Measurements from ENCODE around the gene AGPAT4. TPM values are rescaled to one million over a fixed set of nuclear protein-coding genes. Genes with fewer than 3 reads are reported as not detected.

Gene AGPAT4
- total RNA-seq, 1 donor from 2014 or later = 8.0 TPM

DNA sequence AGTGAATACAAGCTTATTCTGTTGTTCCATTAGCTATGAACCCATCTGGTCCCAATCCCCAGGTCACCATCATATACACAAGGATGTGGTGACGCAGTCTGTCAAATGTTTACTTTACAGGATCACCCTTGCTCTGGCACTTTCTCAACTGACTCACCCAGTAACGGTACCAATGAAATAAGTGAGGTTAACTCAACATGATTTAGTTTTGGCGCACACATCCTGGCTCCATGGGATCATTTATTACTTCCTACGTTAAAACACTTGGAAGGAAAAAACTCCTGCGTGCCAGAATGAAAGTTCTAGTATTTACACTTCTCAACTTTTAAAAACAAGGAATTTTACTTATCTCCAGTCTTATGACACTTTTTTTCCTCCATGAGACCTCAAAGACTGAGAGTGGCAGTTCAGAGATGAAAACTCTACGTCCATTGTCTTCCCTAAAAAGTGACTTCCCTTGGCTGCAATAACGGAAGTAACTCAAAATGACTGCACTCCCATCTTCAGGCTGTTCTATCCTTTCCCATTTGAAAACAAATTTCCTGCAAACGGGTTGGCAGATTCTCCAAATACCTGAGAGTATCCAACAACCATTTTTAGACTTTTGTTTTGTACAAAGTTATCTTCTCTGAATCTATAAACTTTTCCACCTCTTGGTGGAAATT lies 15.9 kb downstream of the AGPAT4 start:
- no peak for DNase-seq (ENCODE audit: low spot score)

DNA sequence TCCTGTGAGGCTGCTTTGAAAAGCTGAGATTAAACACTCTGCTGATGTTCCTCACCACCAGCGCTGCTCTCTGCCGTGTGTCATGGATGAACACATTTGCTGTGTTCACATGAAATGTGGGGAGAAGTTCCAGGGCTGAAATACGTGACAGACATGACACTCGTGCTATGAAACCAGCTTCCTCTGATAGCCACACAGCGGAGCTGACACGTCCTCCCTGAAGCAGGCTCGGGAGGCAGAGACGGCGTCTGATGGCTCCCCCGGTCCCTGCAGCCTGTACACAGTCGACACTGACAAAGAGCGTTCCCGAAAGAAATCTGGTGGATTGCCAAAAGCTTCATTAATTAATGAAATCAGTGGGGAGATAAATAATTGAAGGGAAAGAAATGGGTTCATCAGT lies 17.5 kb downstream of the AGPAT4 start:
- no peak for DNase-seq (ENCODE audit: low spot score)

- no peak for DNase-seq (ENCODE audit: low spot score)
Observed at GRCh38 chr6:161255518-161255917, 18.3 kb downstream of the AGPAT4 start.

DNA sequence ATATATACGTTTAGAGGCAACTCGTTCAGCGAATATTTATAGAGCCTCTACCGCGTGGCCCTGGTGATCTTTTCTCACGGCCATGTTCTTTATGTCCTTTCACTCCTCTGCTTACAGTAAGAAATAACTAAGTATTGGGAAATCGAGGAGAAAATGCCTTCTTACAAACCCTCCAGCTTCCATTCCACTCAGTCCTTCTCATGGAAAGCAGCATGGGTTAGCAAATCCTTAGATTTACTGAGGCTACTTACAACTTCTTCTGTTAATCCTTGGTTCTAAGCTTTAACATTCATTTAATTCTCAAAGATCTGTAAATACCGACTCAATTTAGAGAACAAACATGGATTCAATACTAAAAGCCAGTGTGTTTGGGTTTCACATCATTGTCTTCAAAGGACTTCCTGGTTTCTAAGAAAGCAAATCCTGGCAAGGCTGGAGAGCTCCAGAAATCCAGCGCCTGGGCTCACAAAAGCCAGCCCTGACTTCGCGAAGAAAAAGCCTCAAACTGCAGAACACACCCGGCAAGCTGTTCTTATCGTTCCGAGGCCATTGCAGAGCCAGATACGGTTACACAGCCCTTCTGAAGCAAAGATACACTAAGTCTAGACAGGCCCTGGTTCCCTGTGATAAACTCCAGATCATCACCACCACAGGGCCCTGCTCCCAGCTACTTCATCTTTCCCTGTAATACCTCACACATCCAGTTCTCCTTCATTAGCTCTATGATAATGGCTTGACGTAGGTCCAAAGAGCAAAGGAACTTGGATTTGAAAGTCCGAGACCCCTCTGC lies 19.2 kb downstream of the AGPAT4 start:
- no peak for DNase-seq (ENCODE audit: low spot score)

DNA sequence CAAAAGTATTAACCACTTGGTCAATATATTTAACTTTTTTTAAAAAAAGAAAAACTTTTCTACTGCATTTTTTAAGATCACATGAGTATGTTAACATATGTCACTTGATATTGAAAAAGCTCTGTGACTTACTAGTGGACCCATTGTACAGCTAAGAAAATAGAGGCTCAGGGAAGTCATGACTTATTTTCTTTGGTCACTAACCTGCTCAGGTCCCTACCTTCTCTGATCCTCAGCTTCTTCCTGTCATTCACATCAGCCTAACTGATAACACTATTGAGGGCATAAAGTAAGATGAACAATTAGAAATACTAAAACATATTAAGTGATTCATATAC lies 19.8 kb downstream of the AGPAT4 start:
- DNase-seq (ENCODE audit: low spot score) = no peak

DNA sequence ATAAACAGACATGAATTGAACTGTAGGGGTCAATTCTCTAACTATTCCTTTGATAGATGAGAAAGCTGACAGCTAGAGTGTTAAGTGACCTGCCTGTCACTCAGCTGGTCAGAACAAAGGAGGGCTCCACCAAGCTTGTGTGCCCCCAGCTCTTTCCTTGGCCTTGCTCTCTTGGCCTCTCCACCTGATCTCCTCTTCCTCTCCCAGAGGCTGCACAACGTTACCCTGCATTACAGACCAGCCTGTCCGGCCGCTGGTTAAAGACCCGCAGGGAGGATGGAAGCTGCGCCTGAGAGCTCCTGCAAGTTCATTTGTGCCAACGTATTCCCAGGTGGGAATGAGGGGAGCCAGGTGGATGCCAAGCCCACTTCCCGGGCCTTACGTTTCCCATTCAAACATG lies 22.5 kb downstream of the AGPAT4 start:
- no peak for DNase-seq (ENCODE audit: low spot score)

- DNase-seq (ENCODE audit: low spot score) = no peak
Observed at GRCh38 chr6:161249327-161249726, 24.5 kb downstream of the AGPAT4 start.

- no peak for DNase-seq (ENCODE audit: low spot score)
Observed at GRCh38 chr6:161246725-161247124, 27.1 kb downstream of the AGPAT4 start.

- peak; percentile 9 for DNase-seq (ENCODE audit: low spot score)
Observed at GRCh38 chr6:161245363-161245762, 28.5 kb downstream of the AGPAT4 start.

GRCh38 chr6:161244725-161245124 lies 29.1 kb downstream of the AGPAT4 start:
- DNase-seq (ENCODE audit: low spot score) = no peak

DNA sequence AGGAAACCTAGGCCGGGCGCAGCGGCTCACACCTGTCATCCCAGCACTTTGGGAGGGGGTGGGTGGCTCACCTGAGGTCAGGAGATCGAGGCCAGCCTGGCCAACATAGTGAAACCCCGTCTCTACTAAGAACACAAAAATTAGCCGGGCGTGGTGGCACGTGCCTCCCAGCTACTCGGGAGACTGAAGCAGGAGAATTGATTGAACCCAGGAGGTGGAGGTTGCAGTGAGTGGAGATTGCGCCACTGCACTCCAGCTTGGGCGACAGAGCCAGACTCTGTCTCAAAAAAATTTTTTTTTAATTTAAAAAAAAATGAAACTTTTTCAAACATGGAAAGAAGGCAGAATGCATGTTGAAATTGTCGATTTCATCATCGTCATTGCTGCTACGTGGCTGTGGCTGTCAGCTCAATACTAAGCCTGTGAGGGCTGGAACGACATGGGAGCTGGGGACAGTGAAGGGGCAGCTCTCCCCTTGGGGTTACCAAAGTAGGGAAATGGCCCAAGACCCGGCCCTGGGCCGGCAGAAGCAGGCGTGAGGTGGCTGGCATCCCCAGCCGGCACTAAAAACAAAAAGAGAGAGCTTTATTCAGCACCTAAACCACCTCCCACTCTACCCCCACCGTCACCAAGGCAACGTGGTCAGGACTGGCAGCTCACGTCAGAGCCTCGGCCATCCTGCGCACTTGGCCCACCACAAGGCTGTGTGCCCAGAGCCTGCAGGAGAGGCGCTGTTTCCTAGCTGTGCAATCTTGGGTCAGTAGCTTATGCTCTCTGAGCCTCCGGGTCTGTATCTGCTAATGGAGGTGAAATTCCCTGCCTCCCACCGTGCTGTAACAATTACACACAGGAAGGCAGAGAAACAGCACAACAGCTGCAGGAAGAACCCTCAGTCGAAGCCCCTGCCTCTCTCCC lies 30.8 kb downstream of the AGPAT4 start:
- DNase-seq (ENCODE audit: low spot score) = no peak

DNA sequence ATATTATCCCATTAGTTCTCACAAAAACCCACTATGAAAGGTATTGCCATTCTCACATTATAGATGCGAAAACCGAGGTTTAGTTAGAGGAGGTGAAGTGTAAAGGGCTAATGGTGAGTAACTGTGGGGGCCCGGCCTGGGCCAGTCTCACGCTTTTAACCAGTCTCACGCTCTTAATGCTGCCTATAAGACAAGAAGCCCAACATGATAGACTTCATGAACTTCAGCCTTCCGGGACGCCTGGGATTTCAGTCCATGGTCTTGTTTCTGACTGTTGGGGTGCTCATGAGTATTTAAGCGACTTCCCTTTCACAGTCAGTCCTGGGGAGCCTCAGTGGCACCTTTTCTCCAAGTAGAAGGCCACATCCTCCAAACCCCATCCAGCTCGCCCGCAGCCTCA lies 31.7 kb downstream of the AGPAT4 start:
- no peak for DNase-seq (ENCODE audit: low spot score)

- no peak for DNase-seq (ENCODE audit: low spot score)
Observed at GRCh38 chr6:161239001-161239400, 34.9 kb downstream of the AGPAT4 start.

GRCh38 chr6:161238500-161238899 lies 35.4 kb downstream of the AGPAT4 start:
- DNase-seq (ENCODE audit: low spot score) = no peak

DNA sequence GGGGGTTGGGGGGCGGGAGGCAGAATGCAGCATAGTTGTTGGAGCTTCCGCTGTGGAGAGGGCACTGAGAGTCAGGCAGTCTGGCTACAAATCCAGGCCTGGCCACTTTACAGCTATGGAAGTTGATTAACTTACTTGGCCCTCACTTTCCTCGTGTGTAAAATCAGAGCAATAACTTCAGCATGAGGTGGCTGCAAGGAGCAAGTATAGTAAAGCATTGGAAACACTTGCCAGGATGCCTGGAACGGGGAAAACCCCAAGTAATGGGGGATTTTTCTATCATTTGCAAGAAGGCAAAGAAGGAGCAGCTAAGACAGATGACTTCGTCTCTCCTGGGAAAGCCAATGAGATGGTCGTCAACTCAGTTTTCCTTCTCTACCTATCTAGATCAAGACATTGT lies 35.8 kb downstream of the AGPAT4 start:
- DNase-seq (ENCODE audit: low spot score) = no peak

DNA sequence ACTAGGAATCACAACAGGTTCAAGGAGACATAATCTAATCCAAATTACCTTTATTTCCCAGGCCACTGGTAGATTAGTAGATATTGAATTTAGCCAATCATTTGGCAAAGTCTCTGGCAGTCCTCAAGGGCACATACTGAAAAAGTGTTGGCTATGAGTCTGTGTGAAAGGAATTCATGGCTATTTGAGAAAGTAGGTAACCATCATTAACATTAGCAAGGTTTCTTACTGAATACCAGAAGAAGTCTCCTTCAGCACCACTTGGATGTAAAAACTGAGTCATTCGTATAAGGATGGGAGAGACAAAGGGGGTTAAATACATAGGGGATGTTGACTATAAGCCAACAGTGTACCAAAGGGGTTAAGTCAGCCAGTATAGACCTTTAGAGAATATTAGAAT lies 36.7 kb downstream of the AGPAT4 start:
- DNase-seq (ENCODE audit: low spot score) = no peak

DNA sequence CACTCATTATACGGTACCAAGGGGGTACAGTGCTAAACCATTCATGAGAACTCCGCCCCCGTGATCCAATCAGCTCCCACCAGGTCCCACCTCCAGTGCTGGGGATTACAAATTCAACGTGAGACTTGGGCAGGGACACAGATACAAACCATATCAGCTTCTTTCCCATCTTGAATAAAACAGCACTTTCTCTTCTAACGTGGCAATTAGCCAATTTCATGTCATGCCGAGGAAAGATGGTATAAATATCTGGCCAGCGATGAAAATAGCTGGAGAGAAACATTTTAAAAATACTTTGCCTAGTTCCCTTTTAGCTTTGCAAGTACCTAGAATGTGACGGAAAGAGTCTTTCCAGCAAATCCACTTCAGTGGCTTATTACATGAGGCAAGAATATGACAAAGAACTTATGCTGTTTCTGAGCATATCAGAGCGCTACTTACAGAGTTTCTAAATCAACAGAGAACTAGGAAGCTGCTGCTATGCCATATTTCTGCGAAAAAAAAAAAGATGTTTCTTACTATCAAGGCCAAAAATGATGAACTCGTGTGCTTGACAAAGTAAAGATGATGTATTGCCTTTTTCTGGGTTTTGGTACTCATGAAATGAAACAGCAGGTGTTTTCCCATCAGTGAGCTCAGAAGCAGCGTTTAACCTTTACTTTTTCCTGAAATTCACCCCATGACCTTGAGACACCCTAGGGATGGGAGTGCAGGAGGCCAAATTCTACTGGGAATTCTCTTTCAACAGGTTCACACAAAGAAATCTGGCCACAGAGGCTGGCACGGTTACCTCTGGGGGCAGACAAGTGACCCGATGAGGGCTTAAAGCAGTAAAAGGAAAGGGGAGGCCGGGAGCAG lies 37.9 kb downstream of the AGPAT4 start:
- no peak for DNase-seq (ENCODE audit: low spot score)

DNA sequence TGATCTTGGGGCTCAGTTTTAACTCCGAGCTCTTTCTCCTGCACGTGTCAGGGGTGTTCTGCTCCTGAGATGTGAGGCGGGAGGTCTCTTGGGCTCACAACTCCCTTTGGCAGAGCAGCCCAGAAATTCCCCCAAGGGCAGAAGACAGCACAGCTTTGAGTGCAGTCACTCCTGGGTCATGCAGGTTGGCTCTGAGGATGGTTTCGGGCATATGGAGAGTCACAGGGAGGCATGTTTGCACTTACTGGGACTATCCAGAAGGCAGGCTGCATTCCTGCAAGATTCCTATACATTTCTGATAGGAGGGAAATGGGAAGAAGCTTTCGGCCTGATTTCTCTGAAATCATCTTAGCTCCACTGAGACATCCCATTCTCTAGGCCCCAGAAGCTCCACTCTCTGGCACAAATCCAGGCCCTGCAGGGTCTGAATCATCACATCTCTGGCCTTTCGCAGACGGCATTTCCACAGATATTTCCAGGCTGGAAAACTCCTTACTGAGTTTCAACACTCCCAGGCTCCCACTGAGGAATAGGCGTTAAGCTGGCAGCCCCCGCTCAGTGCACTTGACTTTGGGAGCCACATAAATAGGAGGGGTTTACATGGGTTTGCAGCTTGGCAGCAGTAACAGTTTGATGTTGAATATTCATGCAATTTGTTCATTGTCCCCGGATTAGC lies 39.7 kb downstream of the AGPAT4 start:
- no peak for DNase-seq (ENCODE audit: low spot score)

- no peak for DNase-seq (ENCODE audit: low spot score)
Observed at GRCh38 chr6:161232467-161232866, 41.4 kb downstream of the AGPAT4 start.

DNA sequence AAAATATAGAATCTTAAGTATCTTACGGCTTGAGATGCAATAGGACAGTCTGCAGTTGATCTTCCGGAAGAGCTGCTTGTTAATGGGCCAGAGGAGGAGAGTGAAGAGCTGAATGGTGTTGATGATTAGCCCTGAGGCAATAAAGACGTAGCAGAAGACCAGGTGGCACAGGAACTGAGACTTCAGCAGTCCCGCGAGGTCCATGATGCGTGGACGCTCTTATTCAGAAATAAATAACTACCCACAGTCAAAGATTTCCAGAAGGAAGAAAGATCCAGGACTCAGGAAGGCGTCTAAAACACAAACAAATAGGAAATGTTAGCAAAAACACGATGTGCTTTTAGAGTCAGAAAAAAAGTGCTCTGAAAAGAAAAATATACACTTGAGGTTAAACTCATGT lies 41.9 kb downstream of the AGPAT4 start:
- no peak for DNase-seq (ENCODE audit: low spot score)

DNA sequence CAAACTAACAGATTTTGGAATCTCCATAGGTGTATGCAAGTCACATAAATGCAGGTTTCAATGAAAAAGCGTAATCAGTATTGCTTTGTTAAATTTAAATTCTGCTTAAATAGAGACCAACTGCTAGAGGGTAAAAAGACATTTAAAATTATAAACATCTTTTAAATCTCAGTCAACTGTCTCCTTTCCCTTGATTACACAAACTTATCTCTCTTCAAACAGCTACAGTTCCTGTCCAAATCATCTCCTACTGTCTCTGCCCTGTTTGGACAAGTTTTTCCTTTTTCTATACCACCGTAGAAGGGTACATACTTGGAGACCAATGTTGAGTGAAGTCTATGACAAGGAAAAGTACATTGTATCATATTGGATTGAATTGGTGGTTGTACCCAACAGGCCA lies 43.5 kb downstream of the AGPAT4 start:
- no peak for DNase-seq (ENCODE audit: low spot score)
